IMR-90 (cell line): ENCODE results near the gene ATP5F1C. TPM values are rescaled to one million over a fixed set of nuclear protein-coding genes. Genes with fewer than 3 reads are reported as not detected.
A peak's percentile ranks its signal among the peaks of the same experiment; 100 is the strongest.

Experiments
- ATAC-seq: fragments of 200-7000 bp; cut with Tn5 transposase; 2 replicates; pipeline ENCODE4 v1.9.1; 2020; ENCODE audit warnings: low read depth, mild to moderate bottlenecking, moderate library complexity
- BruUV-seq: library from RNA; stranded (reverse); fragments of 400-500 nt; replicated peaks from 2 replicates; lab custom pipeline; 2021; lab: Mats Ljungman, UMichigan
- CTCF ChIA-PET: fragments of 300-600 bp; formaldehyde crosslinking; extraction: SDS; loops from one replicate; lab custom pipeline; 2021; ENCODE audit warnings: antibody characterized with exemption; lab: Yijun Ruan, JAX
- POLR2A ChIA-PET: fragments of 300-600 bp; sonication (Branson Sonifier 250); formaldehyde crosslinking; loops from one replicate; lab custom pipeline; 2022; ENCODE audit warnings: antibody characterized with exemption; ENCODE audit not compliant: unreplicated experiment; lab: Charles Lee
- DNase-seq: peaks from one replicate; pipeline ENCODE4 v3.0.0; 2013
- H2AFZ ChIP-seq: replicated peaks from 2 replicates; pipeline ENCODE3; 2013; ENCODE audit warnings: low read length, mild to moderate bottlenecking; ENCODE audit not compliant: poor library complexity
- H2AK5ac ChIP-seq: 2 replicates; pipeline ENCODE4 v1.6.1; 2013; ENCODE audit warnings: low read depth, low read length, inconsistent platforms
- H2AK9ac ChIP-seq: replicated peaks from 2 replicates; pipeline ENCODE3; 2013; ENCODE audit warnings: mild to moderate bottlenecking, low read depth, low read length, moderate library complexity; ENCODE audit not compliant: poor library complexity
- H2BK120ac ChIP-seq: 2 replicates; pipeline ENCODE4 v1.6.1; 2013; ENCODE audit warnings: low read depth, low read length, inconsistent platforms
- H2BK15ac ChIP-seq: 3 replicates; pipeline ENCODE4 v1.6.1; 2013; ENCODE audit warnings: low read depth, low read length, inconsistent platforms
- H2BK20ac ChIP-seq: 2 replicates; pipeline ENCODE4 v1.6.1; 2013; ENCODE audit warnings: low read depth, mild to moderate bottlenecking, inconsistent platforms, low read length, moderate library complexity
- H2BK5ac ChIP-seq: 2 replicates; pipeline ENCODE4 v1.6.1; 2013; ENCODE audit warnings: mild to moderate bottlenecking, low read depth, low read length, inconsistent platforms; ENCODE audit not compliant: poor library complexity, severe bottlenecking
- H3K14ac ChIP-seq: replicated peaks from 2 replicates; pipeline ENCODE4 v1.6.1; 2013; ENCODE audit warnings: low read depth, low read length, inconsistent platforms
- H3K18ac ChIP-seq: 2 replicates; pipeline ENCODE4 v1.6.1; 2013; ENCODE audit warnings: low read depth, low read length, control low read depth
- H3K23ac ChIP-seq: 2 replicates; pipeline ENCODE4 v1.6.1; 2013; ENCODE audit warnings: low read depth, low read length, inconsistent platforms
- H3K27ac ChIP-seq: 2 replicates; pipeline ENCODE4 v1.5.1; 2013; ENCODE audit warnings: mild to moderate bottlenecking, control low read depth, low read length; ENCODE audit not compliant: insufficient read depth
- H3K27me3 ChIP-seq: 2 replicates; pipeline ENCODE4 v1.6.1; 2013; ENCODE audit warnings: low read length; ENCODE audit not compliant: control insufficient read depth, insufficient read depth
- H3K36me3 ChIP-seq: 2 replicates; pipeline ENCODE4 v1.6.1; 2013; ENCODE audit warnings: low read length, mixed read lengths; ENCODE audit not compliant: control insufficient read depth, insufficient read depth
- H3K4ac ChIP-seq: 2 replicates; pipeline ENCODE4 v1.6.1; 2013; ENCODE audit warnings: low read depth, low read length, inconsistent platforms
- H3K4me1 ChIP-seq: 2 replicates; pipeline ENCODE4 v1.6.1; 2013; ENCODE audit warnings: low read length, mixed read lengths; ENCODE audit not compliant: control insufficient read depth, insufficient read depth
- H3K4me2 ChIP-seq: 2 replicates; pipeline ENCODE4 v1.6.1; 2013; ENCODE audit warnings: low read depth, mild to moderate bottlenecking, control low read depth, low read length, moderate library complexity
- H3K4me3 ChIP-seq: 2 replicates; pipeline ENCODE4 v1.5.1; 2013; ENCODE audit warnings: low read depth, mild to moderate bottlenecking, control low read depth, low read length, moderate library complexity; ENCODE audit not compliant: insufficient read depth
- H3K56ac ChIP-seq: 2 replicates; pipeline ENCODE4 v1.6.1; 2013; ENCODE audit warnings: low read length, inconsistent platforms; ENCODE audit not compliant: insufficient read depth; ENCODE audit errors: extremely low read depth
- H3K79me1 ChIP-seq, 2 experiments: 2 replicates each; pipeline ENCODE4 v1.6.1; 2013; ENCODE audit warnings: low read length in 2 of 2, inconsistent platforms in 1 of 2, low read depth in 1 of 2
- H3K9ac ChIP-seq: 2 replicates; pipeline ENCODE4 v1.6.1; 2013; ENCODE audit warnings: low read depth, low read length, control low read depth
- H3K9me1 ChIP-seq: 2 replicates; pipeline ENCODE4 v1.6.1; 2013; ENCODE audit warnings: low read length, inconsistent platforms; ENCODE audit not compliant: insufficient read depth
- H3K9me3 ChIP-seq: 2 replicates; pipeline ENCODE4 v1.6.1; 2013; ENCODE audit warnings: low read length; ENCODE audit not compliant: control insufficient read depth, insufficient read depth
- H4K20me1 ChIP-seq: 2 replicates; pipeline ENCODE4 v1.6.1; 2013; ENCODE audit warnings: low read length, inconsistent platforms; ENCODE audit not compliant: insufficient read depth
- H4K5ac ChIP-seq: 2 replicates; pipeline ENCODE4 v1.6.1; 2013; ENCODE audit warnings: mild to moderate bottlenecking, low read depth, low read length, control low read depth
- H4K8ac ChIP-seq, 2 experiments: 2 replicates each; pipeline ENCODE4 v1.6.1; 2013; ENCODE audit warnings: low read depth in 2 of 2, low read length in 2 of 2, control low read depth in 1 of 2, inconsistent platforms in 1 of 2
- H4K91ac ChIP-seq: 2 replicates; pipeline ENCODE4 v1.6.1; 2013; ENCODE audit warnings: low read depth, low read length, inconsistent platforms; ENCODE audit not compliant: insufficient read depth
- CHD1 ChIP-seq: IDR thresholded peaks from 2 replicates; pipeline ENCODE4 v1.6.1; 2012; ENCODE audit warnings: low read depth, low read length, improper control_type of control experiment
- MAFK ChIP-seq: IDR thresholded peaks from 2 replicates; pipeline ENCODE4 v1.6.1; 2012; ENCODE audit warnings: low read depth, low read length, improper control_type of control experiment
- MAZ ChIP-seq: IDR thresholded peaks from 2 replicates; pipeline ENCODE4 v1.6.1; 2012; ENCODE audit warnings: low read depth, mild to moderate bottlenecking, low read length, improper control_type of control experiment, moderate library complexity, borderline replicate concordance
- MXI1 ChIP-seq: IDR thresholded peaks from 2 replicates; pipeline ENCODE4 v1.6.1; 2012; ENCODE audit warnings: low read depth, mild to moderate bottlenecking, low read length, moderate library complexity, borderline replicate concordance
- NFE2L2 ChIP-seq: fragments of 150-350 bp; IDR thresholded peaks from 2 replicates; pipeline ENCODE4 v1.6.1; 2016; ENCODE audit warnings: low read depth, mild to moderate bottlenecking, low read length
- RAD21 ChIP-seq: IDR thresholded peaks from 2 replicates; pipeline ENCODE4 v1.6.1; 2012; ENCODE audit warnings: low read length, improper control_type of control experiment
- RFX5 ChIP-seq: IDR thresholded peaks from 2 replicates; pipeline ENCODE4 v1.8.0; 2012; ENCODE audit warnings: low read depth, mild to moderate bottlenecking, low read length, moderate library complexity
- SMC3 ChIP-seq: fragments of 150-350 bp; IDR thresholded peaks from 2 replicates; pipeline ENCODE4 v1.6.1; 2016; ENCODE audit warnings: low read depth, mild to moderate bottlenecking, antibody characterized with exemption, low read length, moderate library complexity
- WGBS, 2 experiments: methylation state at CpG; one replicate each; pipeline versions ENCODE4 v1.1.5 to v1.1.7; 2013; ENCODE audit warnings: missing lambda C conversion rate in 2 of 2; ENCODE audit not compliant: insufficient read length in 1 of 2; ENCODE audit errors: extremely low coverage in 2 of 2; 5-methylcytosine and 5-hydroxymethylcytosine counted together
- dilution Hi-C: fragments of 300-500 bp; cut with HindIII; formaldehyde crosslinking; loops from one replicate; pipeline ENCODE4 v1.14.3; 2018; ENCODE audit warnings: low sequenced_read_pairs; ENCODE audit not compliant: unreplicated experiment
- in situ Hi-C: fragments of 300-500 bp; cut with MboI; formaldehyde crosslinking; loops from 3 replicates; pipeline ENCODE4 v1.14.3; 2019; ENCODE audit warnings: low sequenced_read_pairs, inconsistent platforms, mixed read lengths
- intact Hi-C: fragments of 100-400 bp; cut with micrococcal nuclease; formaldehyde crosslinking; loops from 2 replicates; pipeline ENCODE4 v1.10.0; 2022
- polyA plus RNA-seq, 3 experiments: library from polyadenylated mRNA; depleted of rRNA; stranded (reverse); fragments of >200 nt; gene quantifications; 2 replicates each; pipeline ENCODE4 v1.2.3, GENCODE V29; 2012; ENCODE audit warnings: low replicate concordance in 1 of 3
- total RNA-seq: library from RNA; depleted of rRNA; stranded (reverse); fragments of >200 nt; gene quantifications from 2 replicates; pipeline ENCODE4 v1.2.3, GENCODE V29; 2012
- TF ChIP-seq, protein P1 (sequence below): conservative IDR thresholded peaks from 2 replicates; pipeline ENCODE4 v1.5.1; 2012; ENCODE audit warnings: mild to moderate bottlenecking, low read depth, low read length, improper control_type of control experiment
- TF ChIP-seq, protein P2 (sequence below): fragments of 150-350 bp; IDR thresholded peaks from 2 replicates; pipeline ENCODE4 v1.6.1; 2016; ENCODE audit warnings: low read depth, mild to moderate bottlenecking, low read length, moderate library complexity, borderline replicate concordance

Gene ATP5F1C
- total and polyA plus RNA-seq, 2 of the 4 experiments (the other 2 are of a cell fraction) = 357 to 367 TPM

DNA sequence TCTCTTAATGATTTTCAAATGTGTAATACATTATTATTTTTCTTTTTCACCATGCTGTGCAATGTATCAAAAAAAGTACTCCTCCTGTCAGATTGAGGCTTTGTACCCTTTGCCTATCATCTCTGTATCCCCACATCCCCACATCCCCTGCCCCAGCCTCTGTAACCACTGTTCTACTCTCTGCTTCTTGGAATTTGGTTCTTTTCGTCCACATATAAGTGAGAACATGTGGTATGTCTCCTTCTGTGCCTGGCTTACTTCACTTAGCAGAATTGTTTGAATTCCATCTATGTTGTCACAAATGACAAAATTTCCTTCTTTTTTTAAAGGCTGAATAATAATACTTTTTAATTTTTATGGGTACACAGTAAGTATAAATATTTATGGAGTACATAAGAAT is 44.1 kb downstream of the ATP5F1C start:
- no peak overlapping the region for H2BK20ac ChIP-seq
- DNase-seq (no peak), ATAC-seq (peak; percentile 56; the same call in 1 of the 2 replicates)
- no peak overlapping the region for H3K27ac ChIP-seq
- peaks cover 38 to 43% of the 10 kb centered on the region in 2 experiments for H3K79me1 ChIP-seq
- no peak for TF ChIP-seq SMC3
- no peak for TF ChIP-seq MXI1
- no peak for TF ChIP-seq CHD1
- TF ChIP-seq, protein P1, sequence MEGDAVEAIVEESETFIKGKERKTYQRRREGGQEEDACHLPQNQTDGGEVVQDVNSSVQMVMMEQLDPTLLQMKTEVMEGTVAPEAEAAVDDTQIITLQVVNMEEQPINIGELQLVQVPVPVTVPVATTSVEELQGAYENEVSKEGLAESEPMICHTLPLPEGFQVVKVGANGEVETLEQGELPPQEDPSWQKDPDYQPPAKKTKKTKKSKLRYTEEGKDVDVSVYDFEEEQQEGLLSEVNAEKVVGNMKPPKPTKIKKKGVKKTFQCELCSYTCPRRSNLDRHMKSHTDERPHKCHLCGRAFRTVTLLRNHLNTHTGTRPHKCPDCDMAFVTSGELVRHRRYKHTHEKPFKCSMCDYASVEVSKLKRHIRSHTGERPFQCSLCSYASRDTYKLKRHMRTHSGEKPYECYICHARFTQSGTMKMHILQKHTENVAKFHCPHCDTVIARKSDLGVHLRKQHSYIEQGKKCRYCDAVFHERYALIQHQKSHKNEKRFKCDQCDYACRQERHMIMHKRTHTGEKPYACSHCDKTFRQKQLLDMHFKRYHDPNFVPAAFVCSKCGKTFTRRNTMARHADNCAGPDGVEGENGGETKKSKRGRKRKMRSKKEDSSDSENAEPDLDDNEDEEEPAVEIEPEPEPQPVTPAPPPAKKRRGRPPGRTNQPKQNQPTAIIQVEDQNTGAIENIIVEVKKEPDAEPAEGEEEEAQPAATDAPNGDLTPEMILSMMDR = no peak
- TF ChIP-seq, protein P2, sequence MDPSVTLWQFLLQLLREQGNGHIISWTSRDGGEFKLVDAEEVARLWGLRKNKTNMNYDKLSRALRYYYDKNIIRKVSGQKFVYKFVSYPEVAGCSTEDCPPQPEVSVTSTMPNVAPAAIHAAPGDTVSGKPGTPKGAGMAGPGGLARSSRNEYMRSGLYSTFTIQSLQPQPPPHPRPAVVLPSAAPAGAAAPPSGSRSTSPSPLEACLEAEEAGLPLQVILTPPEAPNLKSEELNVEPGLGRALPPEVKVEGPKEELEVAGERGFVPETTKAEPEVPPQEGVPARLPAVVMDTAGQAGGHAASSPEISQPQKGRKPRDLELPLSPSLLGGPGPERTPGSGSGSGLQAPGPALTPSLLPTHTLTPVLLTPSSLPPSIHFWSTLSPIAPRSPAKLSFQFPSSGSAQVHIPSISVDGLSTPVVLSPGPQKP = no peak
- no peak for TF ChIP-seq MAZ
- no peak for TF ChIP-seq RAD21
- no peak for TF ChIP-seq NFE2L2
- TF ChIP-seq MAFK = no peak
- TF ChIP-seq RFX5 = no peak
- no peak overlapping the region for H3K18ac ChIP-seq
- peaks cover 12% of the 10 kb centered on the region for H3K9me1 ChIP-seq
- no peak overlapping the region for H3K4me2 ChIP-seq
- no peak overlapping the region for H2AK9ac ChIP-seq
- intact Hi-C loops = no loop called here
- no peak overlapping the region for H2BK15ac ChIP-seq
- H4K5ac ChIP-seq = no peak overlapping the region
- H2AFZ ChIP-seq = no peak overlapping the region
- H4K91ac ChIP-seq = no peak overlapping the region
- H2BK120ac ChIP-seq = no peak overlapping the region
- 0 out of 2 replicates have a peak, but pooled peaks cover 2% of the 10 kb centered on the region for H3K4me1 ChIP-seq
- no CpG with 5 or more reads among the region's 1 CpG for WGBS, 2 experiments
- no peak overlapping the region for H3K4me3 ChIP-seq
- CTCF ChIA-PET = no interaction called here
- BruUV-seq = no TSS peak
- in situ Hi-C loops = no loop called here
- H3K9ac ChIP-seq = no peak overlapping the region
- H3K23ac ChIP-seq = no peak overlapping the region
- H3K36me3 ChIP-seq = peaks cover 5% of the 10 kb centered on the region; the same call in 1 of the 2 replicates
- H2BK5ac ChIP-seq = no peak overlapping the region
- no peak overlapping the region for H3K56ac ChIP-seq
- dilution Hi-C loops = no loop called here
- no peak overlapping the region for H2AK5ac ChIP-seq
- no peaks in the 10 kb centered on the region for H3K9me3 ChIP-seq
- H3K14ac ChIP-seq = no peak overlapping the region
- POLR2A ChIA-PET = no interaction called here
- no peaks in the 10 kb centered on the region for H3K27me3 ChIP-seq
- H3K4ac ChIP-seq = no peak overlapping the region
- H4K20me1 ChIP-seq = no peaks in the 10 kb centered on the region; the same call in 1 of the 2 replicates
- H4K8ac ChIP-seq = no peak overlapping the region
